Measurements from ENCODE around the gene AEBP2.

The AEBP2 gene

DNA sequence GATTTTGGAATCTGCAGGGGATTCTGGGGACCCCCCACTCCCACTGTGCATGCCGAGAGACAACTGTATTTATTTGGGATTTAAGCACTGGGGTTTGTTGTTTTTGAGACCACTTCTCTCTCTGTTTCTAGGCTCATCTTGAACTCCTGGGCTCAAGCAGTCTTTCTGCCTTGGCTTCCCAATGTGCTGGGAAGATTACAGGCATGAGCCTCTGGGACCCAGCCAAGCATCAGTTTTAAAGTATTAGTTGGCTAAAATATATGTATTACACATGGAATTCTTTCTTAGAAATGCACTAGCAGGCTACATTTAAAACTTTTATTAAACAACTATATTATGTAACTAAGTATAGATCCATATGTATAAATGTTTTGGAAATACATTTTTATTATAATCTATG lies 78.3 kb downstream of the AEBP2 start:
- Mint-ChIP-seq H3K36me3 (ENCODE audit: insufficient read depth) (peaks cover 44% of the 10 kb centered on the region), H3K27ac (no peak overlapping the region), H3K4me1 (ENCODE audit: low read depth in 2 of 2) (peaks cover 0 to 7% of the 10 kb centered on the region in 2 donors), H3K9me3 (no peaks in the 10 kb centered on the region), H3K4me3 (no peak overlapping the region), H3K27me3 (no peaks in the 10 kb centered on the region)
- DNase-seq (no peak), ATAC-seq (replicated peaks) (no peak)

DNA sequence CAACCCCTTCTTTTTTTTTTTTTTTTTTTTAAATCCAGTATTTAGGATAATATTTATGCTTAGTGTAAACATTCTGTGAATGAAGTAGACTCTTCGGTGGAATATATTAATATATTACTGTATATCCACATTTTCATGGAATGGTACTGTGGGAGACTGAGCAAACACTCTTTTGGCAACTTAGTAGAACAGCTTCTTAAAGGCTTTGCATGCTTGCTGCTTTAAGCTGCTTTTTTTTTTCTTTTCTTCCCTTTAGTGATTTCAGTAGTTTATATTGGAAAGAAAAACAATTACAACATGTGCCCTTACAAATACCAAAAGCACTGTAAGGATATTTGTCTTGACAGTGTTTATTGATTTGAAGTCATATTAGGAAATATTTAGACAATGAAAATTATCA lies 78.9 kb downstream of the AEBP2 start:
- Mint-ChIP-seq H3K4me1 (ENCODE audit: low read depth in 2 of 2) (peaks cover 0 to 7% of the 10 kb centered on the region in 2 donors), H3K27ac (no peak overlapping the region), H3K27me3 (no peaks in the 10 kb centered on the region), H3K36me3 (ENCODE audit: insufficient read depth) (peaks cover 39% of the 10 kb centered on the region), H3K4me3 (no peak overlapping the region), H3K9me3 (no peaks in the 10 kb centered on the region)
- ATAC-seq (replicated peaks) (no peak), DNase-seq (no peak)

GRCh38 chr12:19520646-19521415 lies 81.5 kb downstream of the AEBP2 start:
- Mint-ChIP-seq H3K27ac (no peak overlapping the region), H3K27me3 (no peaks in the 10 kb centered on the region), H3K36me3 (ENCODE audit: insufficient read depth) (peaks cover 23% of the 10 kb centered on the region), H3K4me3 (no peak overlapping the region), H3K9me3 (no peaks in the 10 kb centered on the region), H3K4me1 (ENCODE audit: low read depth in 2 of 2) (peaks cover 0 to 7% of the 10 kb centered on the region in 2 donors)
- DNase-seq (no peak), ATAC-seq (replicated peaks) (no peak)

GRCh38 chr12:19525274-19525673 lies 86.0 kb downstream of the AEBP2 start:
- Mint-ChIP-seq H3K27me3 (no peaks in the 10 kb centered on the region), H3K9me3 (no peaks in the 10 kb centered on the region), H3K4me3 (no peak overlapping the region), H3K36me3 (ENCODE audit: insufficient read depth) (peaks cover 10% of the 10 kb centered on the region), H3K4me1 (ENCODE audit: low read depth in 2 of 2) (peaks cover 20 to 30% of the 10 kb centered on the region in 2 donors), H3K27ac (peak overlapping the region in 1 of 2 donors; percentile 29)
- ATAC-seq (replicated peaks) (no peak), DNase-seq (no peak)

DNA sequence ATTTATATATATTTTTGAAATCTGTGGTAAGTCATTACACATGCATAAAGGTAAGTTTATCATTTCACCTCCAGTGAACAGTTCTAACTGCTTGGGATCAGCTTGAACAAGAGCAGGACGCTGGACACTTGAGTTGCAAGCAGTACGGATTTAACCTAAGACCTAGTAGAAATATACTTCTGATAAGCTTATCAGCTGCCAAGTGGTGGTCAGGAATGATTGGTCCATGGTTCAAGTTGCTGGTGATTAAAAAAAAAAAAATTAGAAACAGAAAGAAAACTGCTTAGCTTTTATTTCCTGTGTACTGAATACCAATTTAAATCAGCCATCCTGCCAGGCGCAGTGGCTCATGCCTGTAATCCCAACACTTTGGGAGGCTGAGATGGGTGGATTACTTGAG lies 88.6 kb downstream of the AEBP2 start:
- Mint-ChIP-seq H3K27me3 (no peaks in the 10 kb centered on the region), H3K27ac (peak overlapping the region in 1 of 2 donors; percentile 58), H3K36me3 (ENCODE audit: insufficient read depth) (peaks cover 10% of the 10 kb centered on the region), H3K4me3 (no peak overlapping the region), H3K9me3 (no peaks in the 10 kb centered on the region), H3K4me1 (ENCODE audit: low read depth in 2 of 2) (peaks cover 20 to 36% of the 10 kb centered on the region in 2 donors)
- DNase-seq = no peak
- ATAC-seq (replicated peaks) = no peak

GRCh38 chr12:19528750-19529149 lies 89.5 kb downstream of the AEBP2 start:
- DNase-seq = no peak
- Mint-ChIP-seq H3K27ac (peak overlapping the region in 1 of 2 donors; percentile 9), H3K4me1 (ENCODE audit: low read depth in 2 of 2) (peaks cover 20 to 36% of the 10 kb centered on the region in 2 donors), H3K36me3 (ENCODE audit: insufficient read depth) (peaks cover 5% of the 10 kb centered on the region), H3K27me3 (no peaks in the 10 kb centered on the region), H3K4me3 (no peak overlapping the region), H3K9me3 (no peaks in the 10 kb centered on the region)
- ATAC-seq (replicated peaks) = peak; percentile 19

DNA sequence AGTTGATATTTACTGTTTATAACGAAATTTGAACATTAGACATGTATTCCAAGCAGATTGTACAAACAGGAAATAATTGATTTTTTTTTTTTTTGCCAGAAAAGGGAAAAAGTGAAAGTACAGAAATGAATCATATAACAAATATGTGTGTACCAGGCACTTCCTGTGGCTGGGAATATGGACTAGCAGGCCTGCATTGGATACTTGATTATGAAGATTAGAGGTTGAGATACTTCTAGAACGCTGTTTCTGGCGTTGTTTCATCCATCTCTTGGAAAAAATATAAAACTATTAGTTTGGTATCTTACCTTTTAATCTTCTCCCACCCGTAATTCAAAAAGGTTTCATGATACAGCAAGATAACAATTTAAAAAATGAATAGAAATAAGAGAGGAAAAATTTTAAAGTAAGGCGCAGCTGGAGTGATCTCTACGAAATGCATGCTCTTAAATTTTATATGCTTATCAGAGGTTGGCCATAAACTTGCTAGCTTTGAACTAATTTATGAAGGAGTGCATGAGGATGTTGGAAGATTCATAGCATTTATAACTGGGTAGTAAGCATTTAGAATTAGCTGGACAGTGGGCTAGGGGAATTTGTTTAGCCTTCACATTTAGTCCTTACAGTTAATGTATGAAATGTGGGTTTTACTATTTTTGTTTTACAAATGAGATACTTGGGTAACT lies 90.8 kb downstream of the AEBP2 start:
- no peak overlapping the region for H3K4me3 Mint-ChIP-seq
- no peaks in the 10 kb centered on the region for H3K36me3 Mint-ChIP-seq (ENCODE audit: insufficient read depth)
- no peak for DNase-seq
- no peaks in the 10 kb centered on the region for H3K27me3 Mint-ChIP-seq
- peaks cover 20 to 38% of the 10 kb centered on the region in 2 donors for H3K4me1 Mint-ChIP-seq (ENCODE audit: low read depth in 2 of 2)
- peaks cover 0 to 3% of the 10 kb centered on the region in 2 donors for H3K9me3 Mint-ChIP-seq
- no peak overlapping the region for H3K27ac Mint-ChIP-seq
- no peak for ATAC-seq (replicated peaks)

DNA sequence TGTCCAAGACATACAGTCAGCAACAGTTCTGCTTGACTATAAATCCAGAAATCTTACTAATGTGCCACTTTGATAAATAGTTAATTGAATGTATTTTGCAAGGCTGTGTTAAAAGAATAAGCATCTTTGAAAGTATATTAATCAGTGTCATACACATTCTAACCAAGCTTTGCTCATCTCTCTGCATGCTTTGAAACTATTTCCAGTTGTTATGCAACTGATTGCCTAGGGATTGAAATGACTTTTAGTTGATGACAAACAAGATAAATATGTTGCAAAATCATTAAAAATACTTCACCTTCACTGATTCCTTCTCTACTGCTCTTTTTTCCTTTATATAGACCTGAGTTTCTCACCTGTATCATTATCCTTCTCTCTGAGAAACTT lies 91.3 kb downstream of the AEBP2 start:
- peaks cover 22 to 42% of the 10 kb centered on the region in 2 donors for H3K4me1 Mint-ChIP-seq (ENCODE audit: low read depth in 2 of 2)
- H3K4me3 Mint-ChIP-seq = no peak overlapping the region
- no peak for ATAC-seq (replicated peaks)
- no peaks in the 10 kb centered on the region for H3K36me3 Mint-ChIP-seq (ENCODE audit: insufficient read depth)
- H3K27ac Mint-ChIP-seq = no peak overlapping the region
- no peaks in the 10 kb centered on the region for H3K27me3 Mint-ChIP-seq
- DNase-seq = no peak
- H3K9me3 Mint-ChIP-seq = peaks cover 0 to 9% of the 10 kb centered on the region in 2 donors

DNA sequence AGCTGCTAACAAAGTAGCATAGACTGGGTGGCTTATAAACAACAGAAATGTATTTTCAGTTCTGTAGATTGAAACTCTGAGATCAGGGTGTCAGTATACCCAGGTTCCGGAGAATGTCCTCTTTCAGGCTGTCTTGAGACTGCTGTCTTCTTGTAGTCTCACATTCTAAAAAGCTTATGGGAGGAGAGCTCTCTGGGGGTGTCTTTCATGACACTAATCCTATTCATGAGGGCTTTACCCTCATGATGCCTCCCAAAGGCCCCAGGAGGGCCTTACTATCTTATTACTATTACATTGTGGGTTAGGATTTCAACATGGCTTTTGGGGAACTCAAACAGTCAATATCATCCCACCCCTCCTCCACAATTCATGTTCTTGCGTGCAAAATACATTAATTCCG lies 94.3 kb downstream of the AEBP2 start:
- Mint-ChIP-seq H3K27me3 (no peaks in the 10 kb centered on the region), H3K4me1 (ENCODE audit: low read depth in 2 of 2) (peaks cover 15 to 27% of the 10 kb centered on the region in 2 donors), H3K9me3 (peaks cover 0 to 12% of the 10 kb centered on the region in 2 donors), H3K4me3 (no peak overlapping the region), H3K36me3 (ENCODE audit: insufficient read depth) (no peaks in the 10 kb centered on the region), H3K27ac (no peak overlapping the region)
- DNase-seq (no peak), ATAC-seq (replicated peaks) (no peak)

GRCh38 chr12:19539071-19539470 lies 99.8 kb downstream of the AEBP2 start:
- ATAC-seq (replicated peaks) = no peak
- no peak overlapping the region for H3K4me3 Mint-ChIP-seq
- no peak overlapping the region for H3K27ac Mint-ChIP-seq
- H3K4me1 Mint-ChIP-seq (ENCODE audit: low read depth in 2 of 2) = peaks cover 7% of the 10 kb centered on the region in 2 donors
- H3K27me3 Mint-ChIP-seq = no peaks in the 10 kb centered on the region
- no peak for DNase-seq
- peaks cover 3% of the 10 kb centered on the region for H3K36me3 Mint-ChIP-seq (ENCODE audit: insufficient read depth)
- peaks cover 0 to 12% of the 10 kb centered on the region in 2 donors for H3K9me3 Mint-ChIP-seq

DNA sequence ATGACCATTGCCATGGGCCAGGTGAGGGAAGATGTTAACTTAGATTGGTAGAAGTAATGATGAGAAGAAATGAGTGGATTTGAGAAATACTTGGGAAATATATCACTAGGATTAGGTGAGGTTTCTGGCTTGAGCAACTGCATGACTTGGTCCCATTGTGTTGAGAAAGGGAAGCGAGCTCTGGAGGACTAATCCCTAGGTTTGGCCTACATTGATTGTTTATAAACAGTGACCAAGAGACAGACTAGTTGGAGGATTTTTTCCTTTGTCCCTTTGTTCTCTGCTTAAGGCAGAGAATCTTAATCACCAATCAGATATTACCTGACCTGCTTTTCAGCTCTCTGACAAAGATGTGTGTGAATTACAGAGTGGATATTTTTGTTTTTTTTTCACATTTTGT lies 100.5 kb downstream of the AEBP2 start:
- Mint-ChIP-seq H3K4me1 (ENCODE audit: low read depth in 2 of 2) (peaks cover 7% of the 10 kb centered on the region in 2 donors), H3K4me3 (no peak overlapping the region), H3K27me3 (no peaks in the 10 kb centered on the region), H3K27ac (no peak overlapping the region), H3K9me3 (peaks cover 0 to 11% of the 10 kb centered on the region in 2 donors), H3K36me3 (ENCODE audit: insufficient read depth) (peaks cover 3% of the 10 kb centered on the region)
- DNase-seq (no peak), ATAC-seq (replicated peaks) (no peak)

- Mint-ChIP-seq H3K4me3 (no peak overlapping the region), H3K9me3 (no peaks in the 10 kb centered on the region), H3K27me3 (no peaks in the 10 kb centered on the region), H3K4me1 (ENCODE audit: low read depth in 2 of 2) (peaks cover 0 to 3% of the 10 kb centered on the region in 2 donors), H3K36me3 (ENCODE audit: insufficient read depth) (peaks cover 6% of the 10 kb centered on the region), H3K27ac (no peak overlapping the region)
- ATAC-seq (replicated peaks) (no peak), DNase-seq (no peak)
These were observed 103.3 kb downstream of the AEBP2 start for GRCh38 chr12:19542606-19543005.

- peaks cover 6% of the 10 kb centered on the region for H3K36me3 Mint-ChIP-seq (ENCODE audit: insufficient read depth)
- H3K4me3 Mint-ChIP-seq = no peak overlapping the region
- no peak overlapping the region for H3K27ac Mint-ChIP-seq
- H3K4me1 Mint-ChIP-seq (ENCODE audit: low read depth in 2 of 2) = peaks cover 0 to 2% of the 10 kb centered on the region in 2 donors
- H3K9me3 Mint-ChIP-seq = no peaks in the 10 kb centered on the region
- no peak for DNase-seq
- ATAC-seq (replicated peaks) = no peak
- H3K27me3 Mint-ChIP-seq = no peaks in the 10 kb centered on the region
These were observed 105.1 kb downstream of the AEBP2 start for GRCh38 chr12:19544353-19544752.

GRCh38 chr12:19545301-19545700 lies 106.0 kb downstream of the AEBP2 start:
- ATAC-seq (replicated peaks) (no peak), DNase-seq (no peak)
- Mint-ChIP-seq H3K27ac (no peak overlapping the region), H3K4me1 (ENCODE audit: low read depth in 2 of 2) (no peaks in the 10 kb centered on the region), H3K36me3 (ENCODE audit: insufficient read depth) (peaks cover 6% of the 10 kb centered on the region), H3K9me3 (no peaks in the 10 kb centered on the region), H3K27me3 (no peaks in the 10 kb centered on the region), H3K4me3 (no peak overlapping the region)

Measured in effector memory CD8-positive, alpha-beta T cell (primary cell).